ENCODE data around the gene BEX4.

- no peak for TF ChIP-seq CTCF (IDR thresholded peaks at IDR 0.05)
- no peak for TF ChIP-seq EZH2 (IDR thresholded peaks at IDR 0.05)
These were observed 25.2 kb downstream of the BEX4 start for GRCh38 chrX:103240155-103240554.

Data from neural progenitor cell (in vitro differentiated cells).